ENCODE measurements around the gene POLR2F. TPM values are rescaled to one million over a fixed set of nuclear protein-coding genes. Genes with fewer than 3 reads are reported as not detected.

The POLR2F gene
- total RNA-seq, 2 experiments from 2014 or later = 70.1 to 70.6 TPM

- intact Hi-C loops (cut with micrococcal nuclease) = no loop called here
- H3K4me3 Mint-ChIP-seq = no peak overlapping the region
Observed at GRCh38 chr22:37989146-37990045, 35.9 kb downstream of the POLR2F start.

DNA sequence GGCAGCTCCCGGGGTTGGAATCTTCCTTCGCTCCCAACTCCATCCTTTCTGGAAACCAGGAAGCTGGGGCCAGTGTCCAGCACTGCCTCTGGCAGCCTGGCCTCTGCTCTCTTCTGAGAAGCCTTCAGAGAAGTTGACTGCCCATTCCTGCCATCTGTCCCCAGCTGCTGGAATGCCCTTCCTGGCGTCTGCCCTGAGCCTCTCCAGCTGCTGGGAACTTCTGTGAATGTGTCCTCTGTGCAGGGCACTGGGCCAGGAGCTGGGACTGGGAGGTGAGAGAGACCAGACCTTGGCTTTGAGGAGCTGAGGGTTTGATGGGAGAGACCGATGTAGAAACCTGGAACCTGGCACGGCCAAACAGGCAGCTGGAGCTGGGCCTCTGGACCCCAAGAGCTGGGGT is 36.8 kb downstream of the POLR2F start:
- H3K4me3 Mint-ChIP-seq = no peak overlapping the region

More at GRCh38 chr22:37989146-37990045, 35.9 kb downstream of the POLR2F start:
- DNase-seq = no peak
- no peaks in the 10 kb centered on the region for H3K27me3 Mint-ChIP-seq (ENCODE audit: low read depth)
- H3K9me3 Mint-ChIP-seq = no peaks in the 10 kb centered on the region
- no peaks in the 10 kb centered on the region for H3K4me1 Mint-ChIP-seq (ENCODE audit: low read depth)
- CTCF ChIA-PET = no interaction called here
- no peak overlapping the region for H3K27ac Mint-ChIP-seq
- peaks cover 2% of the 10 kb centered on the region for H3K36me3 Mint-ChIP-seq (ENCODE audit: low read depth)

GRCh38 chr22:37990862-37991261 is 37.4 kb downstream of the POLR2F start:
- CTCF ChIA-PET = no interaction called here
- intact Hi-C loops (cut with micrococcal nuclease) = no loop called here
- H3K27me3 Mint-ChIP-seq (ENCODE audit: low read depth) = no peaks in the 10 kb centered on the region
- no peaks in the 10 kb centered on the region for H3K4me1 Mint-ChIP-seq (ENCODE audit: low read depth)
- H3K27ac Mint-ChIP-seq = no peak overlapping the region
- H3K9me3 Mint-ChIP-seq = no peaks in the 10 kb centered on the region
- no peak overlapping the region for H3K4me3 Mint-ChIP-seq
- H3K36me3 Mint-ChIP-seq (ENCODE audit: low read depth) = peaks cover 2% of the 10 kb centered on the region
- no peak for DNase-seq

More for the DNA sequence above, 36.8 kb downstream of the POLR2F start:
- intact Hi-C loops (cut with micrococcal nuclease) = no loop called here
- Mint-ChIP-seq H3K9me3 (no peaks in the 10 kb centered on the region), H3K27ac (no peak overlapping the region), H3K36me3 (ENCODE audit: low read depth) (peaks cover 2% of the 10 kb centered on the region), H3K4me1 (ENCODE audit: low read depth) (no peaks in the 10 kb centered on the region), H3K27me3 (ENCODE audit: low read depth) (no peaks in the 10 kb centered on the region)
- CTCF ChIA-PET = interaction anchor here (0.6 kb wide), 1 partner anchor 396 kb away, joined by 5 read pairs; no protein-coding TSS in a partner anchor
- DNase-seq = no peak

DNA sequence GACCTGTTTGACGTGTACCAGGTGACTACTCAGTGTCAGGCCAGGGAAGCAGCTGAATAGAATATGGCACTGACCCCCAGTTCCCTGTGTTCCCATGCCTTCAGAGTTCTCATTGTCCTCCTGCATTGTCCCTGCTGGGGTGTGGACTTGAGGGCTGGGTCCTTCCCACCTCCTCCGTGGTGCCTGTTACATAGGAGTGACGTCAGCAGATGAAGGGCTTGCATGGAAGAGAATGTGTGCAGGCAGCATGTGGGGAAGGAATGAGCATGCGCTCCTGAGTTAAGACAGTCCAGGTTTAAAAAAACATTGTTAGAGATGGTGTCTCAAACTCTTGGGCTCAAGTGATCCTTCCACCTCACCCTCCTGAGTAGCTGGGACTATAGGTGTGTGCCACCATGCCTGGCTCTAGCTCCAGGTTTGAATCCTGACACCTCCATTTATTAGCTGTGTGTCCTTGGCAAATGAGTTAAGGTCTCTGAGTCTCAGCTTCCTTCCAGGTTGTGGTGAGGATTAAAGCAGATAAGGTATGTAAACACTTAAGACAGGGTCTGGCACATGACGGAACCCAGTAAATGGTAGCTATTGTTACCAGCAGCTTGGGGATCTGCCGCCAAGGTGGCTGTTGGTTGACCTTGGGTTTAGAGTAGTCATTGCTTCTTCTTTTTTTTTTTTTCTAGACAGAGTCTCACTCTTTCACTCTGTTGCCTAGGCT is 38.4 kb downstream of the POLR2F start:
- no peaks in the 10 kb centered on the region for H3K27me3 Mint-ChIP-seq (ENCODE audit: low read depth)
- H3K9me3 Mint-ChIP-seq = no peaks in the 10 kb centered on the region
- H3K4me3 Mint-ChIP-seq = no peak overlapping the region
- H3K27ac Mint-ChIP-seq = no peak overlapping the region
- DNase-seq = no peak
- intact Hi-C loops (cut with micrococcal nuclease) = no loop called here
- peaks cover 2% of the 10 kb centered on the region for H3K36me3 Mint-ChIP-seq (ENCODE audit: low read depth)
- no peaks in the 10 kb centered on the region for H3K4me1 Mint-ChIP-seq (ENCODE audit: low read depth)
- CTCF ChIA-PET = interaction anchor here (0.6 to 1.9 kb wide), 2 partner anchors 26 to 582 kb away, joined by 3 to 7 read pairs; no protein-coding TSS in a partner anchor

GRCh38 chr22:37994049-37994448 is 40.5 kb downstream of the POLR2F start:
- CTCF ChIA-PET = interaction anchor here (1.0 to 1.9 kb wide), 3 partner anchors 28 to 131 kb away, joined by 4 to 7 read pairs (median 4); no protein-coding TSS in a partner anchor
- no peaks in the 10 kb centered on the region for H3K27me3 Mint-ChIP-seq (ENCODE audit: low read depth)
- no peak for DNase-seq
- no peaks in the 10 kb centered on the region for H3K4me1 Mint-ChIP-seq (ENCODE audit: low read depth)
- H3K9me3 Mint-ChIP-seq = no peaks in the 10 kb centered on the region
- peaks cover 4% of the 10 kb centered on the region for H3K36me3 Mint-ChIP-seq (ENCODE audit: low read depth)
- no peak overlapping the region for H3K27ac Mint-ChIP-seq
- intact Hi-C loops (cut with micrococcal nuclease) = no loop called here
- no peak overlapping the region for H3K4me3 Mint-ChIP-seq

GRCh38 chr22:37994982-37995381 is 41.5 kb downstream of the POLR2F start:
- intact Hi-C loops (cut with micrococcal nuclease) = no loop called here
- Mint-ChIP-seq H3K4me3 (no peak overlapping the region), H3K4me1 (ENCODE audit: low read depth) (no peaks in the 10 kb centered on the region), H3K9me3 (no peaks in the 10 kb centered on the region), H3K36me3 (ENCODE audit: low read depth) (peaks cover 4% of the 10 kb centered on the region), H3K27ac (no peak overlapping the region), H3K27me3 (ENCODE audit: low read depth) (no peaks in the 10 kb centered on the region)
- CTCF ChIA-PET = interaction anchor here (1.3 to 1.6 kb wide), 2 partner anchors 29 to 61 kb away, joined by 4 read pairs; no protein-coding TSS in a partner anchor
- DNase-seq = no peak

DNA sequence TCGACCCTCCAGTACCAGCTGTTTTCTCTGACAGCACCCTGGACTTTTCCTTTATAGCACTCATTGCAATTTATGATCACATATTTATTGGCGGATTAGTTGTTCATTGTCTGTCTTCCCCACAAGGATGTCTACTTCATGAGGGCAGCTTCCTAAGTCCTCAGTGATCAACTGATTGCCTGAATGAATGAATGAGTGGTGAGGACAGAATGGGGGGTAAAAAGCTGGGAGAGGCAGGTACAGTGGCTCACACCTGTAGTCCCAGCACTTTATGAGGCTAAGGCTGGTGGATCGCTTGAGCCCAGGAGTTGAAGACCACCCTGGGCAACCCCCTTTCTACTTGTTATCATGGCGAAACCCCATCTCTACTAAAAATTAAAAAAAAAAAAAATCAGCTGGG is 42.0 kb downstream of the POLR2F start:
- H3K36me3 Mint-ChIP-seq (ENCODE audit: low read depth) = peaks cover 4% of the 10 kb centered on the region
- no peaks in the 10 kb centered on the region for H3K9me3 Mint-ChIP-seq
- no peak for DNase-seq
- H3K4me1 Mint-ChIP-seq (ENCODE audit: low read depth) = no peaks in the 10 kb centered on the region
- H3K27me3 Mint-ChIP-seq (ENCODE audit: low read depth) = no peaks in the 10 kb centered on the region
- CTCF ChIA-PET = interaction anchor here (0.7 to 1.3 kb wide), 4 partner anchors 12 to 177 kb away, joined by 3 to 5 read pairs (median 4); no protein-coding TSS in a partner anchor
- H3K27ac Mint-ChIP-seq = no peak overlapping the region
- intact Hi-C loops (cut with micrococcal nuclease) = no loop called here
- no peak overlapping the region for H3K4me3 Mint-ChIP-seq

GRCh38 chr22:37996079-37996478 is 42.6 kb downstream of the POLR2F start:
- DNase-seq = no peak

GRCh38 chr22:37996515-37997246 is 43.2 kb downstream of the POLR2F start:
- CTCF ChIA-PET = interaction anchor here (0.9 kb wide), 1 partner anchor 13 kb away, joined by 3 read pairs; no protein-coding TSS in a partner anchor

More at GRCh38 chr22:37996079-37996478, 42.6 kb downstream of the POLR2F start:
- CTCF ChIA-PET = interaction anchor here (0.7 to 1.3 kb wide), 4 partner anchors 12 to 178 kb away, joined by 3 to 5 read pairs (median 4); no protein-coding TSS in a partner anchor
- Mint-ChIP-seq H3K27me3 (ENCODE audit: low read depth) (no peaks in the 10 kb centered on the region), H3K27ac (no peak overlapping the region), H3K36me3 (ENCODE audit: low read depth) (peaks cover 4% of the 10 kb centered on the region), H3K9me3 (no peaks in the 10 kb centered on the region), H3K4me3 (no peak overlapping the region), H3K4me1 (ENCODE audit: low read depth) (no peaks in the 10 kb centered on the region)
- intact Hi-C loops (cut with micrococcal nuclease) = no loop called here

DNA sequence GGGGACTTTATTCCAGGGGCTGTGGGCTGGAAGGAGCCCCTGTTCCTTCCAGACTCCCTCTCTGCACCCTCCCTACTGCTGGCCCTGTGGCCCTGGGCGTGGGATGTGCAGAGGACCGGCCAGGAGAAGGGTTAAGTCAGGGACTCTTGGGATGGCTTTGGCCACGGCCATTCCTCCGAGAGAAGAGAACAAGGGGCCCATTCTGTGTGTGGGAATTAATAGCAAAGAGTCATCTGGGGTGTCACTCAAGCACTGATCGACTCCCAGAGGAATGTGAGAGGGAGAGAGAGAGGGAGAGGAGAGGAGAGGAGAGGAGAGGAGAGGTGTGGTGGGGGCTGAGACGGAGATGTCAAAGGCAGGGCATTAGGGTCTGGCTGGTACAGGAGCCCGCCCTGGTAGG is 45.0 kb downstream of the POLR2F start:
- Mint-ChIP-seq H3K4me3 (no peak overlapping the region), H3K27ac (no peak overlapping the region), H3K36me3 (ENCODE audit: low read depth) (peaks cover 1% of the 10 kb centered on the region), H3K9me3 (no peaks in the 10 kb centered on the region), H3K4me1 (ENCODE audit: low read depth) (no peaks in the 10 kb centered on the region), H3K27me3 (ENCODE audit: low read depth) (no peaks in the 10 kb centered on the region)
- DNase-seq = no peak
- CTCF ChIA-PET = no interaction called here
- intact Hi-C loops (cut with micrococcal nuclease) = no loop called here

More at GRCh38 chr22:37996515-37997246, 43.2 kb downstream of the POLR2F start:
- H3K27me3 Mint-ChIP-seq (ENCODE audit: low read depth) = no peaks in the 10 kb centered on the region
- intact Hi-C loops (cut with micrococcal nuclease) = no loop called here
- H3K9me3 Mint-ChIP-seq = no peaks in the 10 kb centered on the region
- H3K36me3 Mint-ChIP-seq (ENCODE audit: low read depth) = peaks cover 4% of the 10 kb centered on the region
- no peak overlapping the region for H3K27ac Mint-ChIP-seq
- DNase-seq = no peak
- no peaks in the 10 kb centered on the region for H3K4me1 Mint-ChIP-seq (ENCODE audit: low read depth)
- H3K4me3 Mint-ChIP-seq = no peak overlapping the region

GRCh38 chr22:37999236-37999635 is 45.7 kb downstream of the POLR2F start:
- no peak overlapping the region for H3K4me3 Mint-ChIP-seq
- intact Hi-C loops (cut with micrococcal nuclease) = no loop called here
- DNase-seq = no peak
- peaks cover 1% of the 10 kb centered on the region for H3K36me3 Mint-ChIP-seq (ENCODE audit: low read depth)
- H3K27ac Mint-ChIP-seq = no peak overlapping the region
- no peaks in the 10 kb centered on the region for H3K9me3 Mint-ChIP-seq
- no peaks in the 10 kb centered on the region for H3K4me1 Mint-ChIP-seq (ENCODE audit: low read depth)
- no peaks in the 10 kb centered on the region for H3K27me3 Mint-ChIP-seq (ENCODE audit: low read depth)
- CTCF ChIA-PET = interaction anchor here (0.6 kb wide), 1 partner anchor 49 kb away, joined by 3 read pairs; no protein-coding TSS in a partner anchor
